ENCODE data around the gene HPSE2. TPM values are rescaled to one million over a fixed set of nuclear protein-coding genes. Genes with fewer than 3 reads are reported as not detected.

Gene HPSE2
- total RNA-seq, 1 experiment from 2014 or later, result 0.20 TPM

DNA sequence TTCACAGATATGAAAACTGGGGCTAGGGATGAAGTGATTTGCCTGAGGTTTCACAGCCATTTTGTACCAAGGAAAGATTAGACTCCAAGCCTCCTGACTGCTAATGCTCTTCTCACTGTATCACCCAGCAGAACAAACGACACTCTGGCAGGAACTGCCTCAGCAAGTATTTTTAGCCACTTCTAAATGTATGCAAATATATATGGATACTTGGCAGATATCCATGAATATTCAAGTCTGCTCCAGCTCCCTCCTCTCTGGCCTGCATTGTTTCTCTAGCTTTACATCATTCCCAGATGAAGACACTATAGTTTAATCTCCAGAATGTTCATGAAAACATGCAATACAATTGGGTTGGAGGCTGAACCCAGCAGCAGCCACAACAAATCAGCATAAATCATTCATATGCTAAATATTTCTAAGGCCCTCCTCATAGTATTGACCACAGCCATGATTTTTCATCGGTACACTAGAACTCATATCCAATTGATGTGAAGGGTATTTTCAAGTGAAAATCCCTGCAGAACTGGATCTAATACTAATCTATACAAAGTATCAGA, 65.5 kb downstream of the HPSE2 start:
- TF ChIP-seq, protein P1, sequence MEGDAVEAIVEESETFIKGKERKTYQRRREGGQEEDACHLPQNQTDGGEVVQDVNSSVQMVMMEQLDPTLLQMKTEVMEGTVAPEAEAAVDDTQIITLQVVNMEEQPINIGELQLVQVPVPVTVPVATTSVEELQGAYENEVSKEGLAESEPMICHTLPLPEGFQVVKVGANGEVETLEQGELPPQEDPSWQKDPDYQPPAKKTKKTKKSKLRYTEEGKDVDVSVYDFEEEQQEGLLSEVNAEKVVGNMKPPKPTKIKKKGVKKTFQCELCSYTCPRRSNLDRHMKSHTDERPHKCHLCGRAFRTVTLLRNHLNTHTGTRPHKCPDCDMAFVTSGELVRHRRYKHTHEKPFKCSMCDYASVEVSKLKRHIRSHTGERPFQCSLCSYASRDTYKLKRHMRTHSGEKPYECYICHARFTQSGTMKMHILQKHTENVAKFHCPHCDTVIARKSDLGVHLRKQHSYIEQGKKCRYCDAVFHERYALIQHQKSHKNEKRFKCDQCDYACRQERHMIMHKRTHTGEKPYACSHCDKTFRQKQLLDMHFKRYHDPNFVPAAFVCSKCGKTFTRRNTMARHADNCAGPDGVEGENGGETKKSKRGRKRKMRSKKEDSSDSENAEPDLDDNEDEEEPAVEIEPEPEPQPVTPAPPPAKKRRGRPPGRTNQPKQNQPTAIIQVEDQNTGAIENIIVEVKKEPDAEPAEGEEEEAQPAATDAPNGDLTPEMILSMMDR (conservative IDR thresholded peaks at IDR 0.05), result no peak
- no peak overlapping the region for H3K4me2 ChIP-seq (ENCODE audit: insufficient read depth, insufficient read length, low read length)
- H2BK20ac ChIP-seq (ENCODE audit: low read depth, low read length, poor library complexity, severe bottlenecking), result no peak overlapping the region
- H3K27ac Mint-ChIP-seq, result peak overlapping the region in 1 of 3 experiments; percentile 44; a peak in 1 of 7 replicates
- H4K5ac ChIP-seq (ENCODE audit: insufficient read length, low read depth, low read length), result no peak overlapping the region
- H3K23me2 ChIP-seq (ENCODE audit: insufficient read length, low read depth, low read length, poor library complexity, severe bottlenecking), result no peaks in the 10 kb centered on the region
- no peaks in the 10 kb centered on the region; a peak in 1 of 7 replicates for H3K36me3 Mint-ChIP-seq (ENCODE audit: insufficient read depth in 1 of 3, low read depth in 3 of 3)
- H3K79me2 ChIP-seq (ENCODE audit: insufficient read depth, low read length), result no peaks in the 10 kb centered on the region
- no peak overlapping the region for H2BK5ac ChIP-seq (ENCODE audit: insufficient read length, low read length)
- no peak overlapping the region for H3K4me3 Mint-ChIP-seq
- no peak overlapping the region for H2BK15ac ChIP-seq (ENCODE audit: low read depth, low read length)
- H3K14ac ChIP-seq (ENCODE audit: insufficient read depth, low read length), result no peak overlapping the region
- H2BK120ac ChIP-seq (ENCODE audit: low read depth, low read length, poor library complexity, severe bottlenecking), result no peak overlapping the region
- no peak overlapping the region for H4K8ac ChIP-seq (replicated peaks; ENCODE audit: insufficient read length, low read depth, low read length)
- DNase-seq, result no peak
- H3K9me3 ChIP-seq (ENCODE audit: control insufficient read depth, low read depth, low read length), result no peaks in the 10 kb centered on the region
- H3K9me3 Mint-ChIP-seq, result no peaks in the 10 kb centered on the region; a peak in 1 of 5 replicates
- peaks cover 8 to 9% of the 10 kb centered on the region in 2 experiments for H3K4me1 Mint-ChIP-seq
- H4K91ac ChIP-seq (ENCODE audit: insufficient read length, low read depth, low read length), result no peak overlapping the region
- H3K79me1 ChIP-seq (ENCODE audit: insufficient read depth, low read depth, low read length, poor library complexity, severe bottlenecking), result no peaks in the 10 kb centered on the region
- no peaks in the 10 kb centered on the region for H3K27me3 ChIP-seq (ENCODE audit: insufficient read depth, low read length)
- no peak overlapping the region for H3K4ac ChIP-seq (ENCODE audit: low read depth, low read length)
- H2AK5ac ChIP-seq (ENCODE audit: insufficient read length, low read length), result no peak overlapping the region
- no peak overlapping the region for H3K9ac ChIP-seq (ENCODE audit: extremely low read depth, insufficient read length, low read length)
- H3K18ac ChIP-seq (ENCODE audit: insufficient read length, low read depth, low read length), result no peak overlapping the region
- H3K4me1 ChIP-seq (ENCODE audit: insufficient read depth, low read length), result no peaks in the 10 kb centered on the region; the same call in 1 of the 2 replicates
- no peak overlapping the region for H3K27ac ChIP-seq (ENCODE audit: insufficient read length, low read depth, low read length)
- H3T11ph ChIP-seq (ENCODE audit: low read length), result no peak overlapping the region
- H3K27me3 Mint-ChIP-seq (ENCODE audit: low read depth), result no peaks in the 10 kb centered on the region
- no CpG with 5 or more reads among the region's 2 CpGs for WGBS (ENCODE audit: extremely low coverage, insufficient read length, low lambda C conversion rate)
- H4K20me1 ChIP-seq (ENCODE audit: control insufficient read depth, insufficient read depth, insufficient read length), result no peaks in the 10 kb centered on the region
- H2BK12ac ChIP-seq (ENCODE audit: insufficient read length, low read depth, low read length), result no peak overlapping the region
- H3K56ac ChIP-seq (ENCODE audit: insufficient read length, low read depth, low read length), result no peak overlapping the region
- no peak overlapping the region for H2AFZ ChIP-seq (ENCODE audit: low read length)
- no peak overlapping the region for H3K23ac ChIP-seq (ENCODE audit: insufficient read length, low read depth, low read length)
